ENCODE measurements around the gene CLCN5. TPM values are rescaled to one million over a fixed set of nuclear protein-coding genes. Genes with fewer than 3 reads are reported as not detected.
"Not testable (repeated sequence)": the region's sequence is repeated elsewhere in the genome, so short reads cannot be mapped to it uniquely, and the experiment has no call there.

Gene CLCN5
- total RNA-seq, 2 donors from 2014 or later, result 2.2 to 2.8 TPM

- Mint-ChIP-seq H3K4me1 (no peaks in the 10 kb centered on the region), H3K36me3 (ENCODE audit: low read depth) (peaks cover 2% of the 10 kb centered on the region), H3K27me3 (peaks cover 4% of the 10 kb centered on the region), H3K4me3 (no peak overlapping the region), H3K27ac (no peak overlapping the region)
- H3K9me3 ChIP-seq (ENCODE audit: control insufficient read depth, low read length, poor library complexity, severe bottlenecking), result no peaks in the 10 kb centered on the region
- ATAC-seq (no peak), DNase-seq (no peak)
Measured at GRCh38 chrX:49993661-49994060, 71.3 kb downstream of the CLCN5 start.

GRCh38 chrX:49995107-49995731, 72.8 kb downstream of the CLCN5 start:
- Mint-ChIP-seq H3K27ac (no peak overlapping the region), H3K4me1 (no peaks in the 10 kb centered on the region), H3K27me3 (peaks cover 4% of the 10 kb centered on the region), H3K4me3 (no peak overlapping the region), H3K36me3 (ENCODE audit: low read depth) (peaks cover 2% of the 10 kb centered on the region)
- no peak for DNase-seq
- no peak for ATAC-seq
- no peaks in the 10 kb centered on the region for H3K9me3 ChIP-seq (ENCODE audit: control insufficient read depth, low read length, poor library complexity, severe bottlenecking)

- Mint-ChIP-seq H3K36me3 (ENCODE audit: low read depth) (peaks cover 2% of the 10 kb centered on the region), H3K27ac (no peak overlapping the region), H3K4me3 (no peak overlapping the region), H3K4me1 (no peaks in the 10 kb centered on the region), H3K27me3 (peaks cover 4% of the 10 kb centered on the region)
- H3K9me3 ChIP-seq (ENCODE audit: control insufficient read depth, low read length, poor library complexity, severe bottlenecking), result no peaks in the 10 kb centered on the region
- DNase-seq, result no peak
- ATAC-seq, result no peak
Measured at GRCh38 chrX:49995795-49996455, 73.5 kb downstream of the CLCN5 start.

- Mint-ChIP-seq H3K4me1 (no peaks in the 10 kb centered on the region), H3K4me3 (no peak overlapping the region), H3K36me3 (ENCODE audit: low read depth) (peaks cover 2% of the 10 kb centered on the region), H3K27ac (no peak overlapping the region), H3K27me3 (peaks cover 4% of the 10 kb centered on the region)
- no peaks in the 10 kb centered on the region for H3K9me3 ChIP-seq (ENCODE audit: control insufficient read depth, low read length, poor library complexity, severe bottlenecking)
- no peak for ATAC-seq
- DNase-seq, result no peak
Measured at GRCh38 chrX:49996474-49996873, 74.1 kb downstream of the CLCN5 start.

GRCh38 chrX:49999087-49999486, 76.7 kb downstream of the CLCN5 start:
- Mint-ChIP-seq H3K4me1 (no peaks in the 10 kb centered on the region), H3K4me3 (no peak overlapping the region), H3K36me3 (ENCODE audit: low read depth) (peaks cover 2% of the 10 kb centered on the region), H3K27me3 (no peaks in the 10 kb centered on the region), H3K27ac (no peak overlapping the region)
- ATAC-seq (no peak), DNase-seq (no peak)
- no peaks in the 10 kb centered on the region for H3K9me3 ChIP-seq (ENCODE audit: control insufficient read depth, low read length, poor library complexity, severe bottlenecking)

GRCh38 chrX:50000937-50001542, 78.6 kb downstream of the CLCN5 start:
- no peak for DNase-seq
- no peaks in the 10 kb centered on the region for H3K27me3 Mint-ChIP-seq
- ATAC-seq, result no peak
- H3K4me1 Mint-ChIP-seq, result no peaks in the 10 kb centered on the region
- H3K27ac Mint-ChIP-seq, result no peak overlapping the region
- no peak overlapping the region for H3K4me3 Mint-ChIP-seq
- H3K9me3 ChIP-seq (ENCODE audit: control insufficient read depth, low read length, poor library complexity, severe bottlenecking), result no peaks in the 10 kb centered on the region
- no peaks in the 10 kb centered on the region for H3K36me3 Mint-ChIP-seq (ENCODE audit: low read depth)

GRCh38 chrX:50002067-50002714, 79.8 kb downstream of the CLCN5 start:
- Mint-ChIP-seq H3K4me3 (no peak overlapping the region), H3K27me3 (no peaks in the 10 kb centered on the region), H3K27ac (no peak overlapping the region), H3K4me1 (no peaks in the 10 kb centered on the region), H3K36me3 (ENCODE audit: low read depth) (no peaks in the 10 kb centered on the region)
- no peak for ATAC-seq
- DNase-seq, result no peak
- H3K9me3 ChIP-seq (ENCODE audit: control insufficient read depth, low read length, poor library complexity, severe bottlenecking), result no peaks in the 10 kb centered on the region

GRCh38 chrX:50003467-50003866, 81.1 kb downstream of the CLCN5 start:
- Mint-ChIP-seq H3K27me3 (no peaks in the 10 kb centered on the region), H3K27ac (no peak overlapping the region), H3K4me3 (no peak overlapping the region), H3K4me1 (no peaks in the 10 kb centered on the region), H3K36me3 (ENCODE audit: low read depth) (no peaks in the 10 kb centered on the region)
- no peak for ATAC-seq
- DNase-seq, result no peak
- no peaks in the 10 kb centered on the region for H3K9me3 ChIP-seq (ENCODE audit: control insufficient read depth, low read length, poor library complexity, severe bottlenecking)

- DNase-seq, result no peak
- H3K9me3 ChIP-seq (ENCODE audit: control insufficient read depth, low read length, poor library complexity, severe bottlenecking), result no peaks in the 10 kb centered on the region
- Mint-ChIP-seq H3K27ac (no peak overlapping the region), H3K36me3 (ENCODE audit: low read depth) (no peaks in the 10 kb centered on the region), H3K4me1 (no peaks in the 10 kb centered on the region), H3K27me3 (no peaks in the 10 kb centered on the region), H3K4me3 (no peak overlapping the region)
- ATAC-seq, result no peak
Measured at GRCh38 chrX:50003927-50004326, 81.5 kb downstream of the CLCN5 start.

- H3K9me3 ChIP-seq (ENCODE audit: control insufficient read depth, low read length, poor library complexity, severe bottlenecking); H3K36me3 Mint-ChIP-seq (ENCODE audit: low read depth); H3K4me3 Mint-ChIP-seq; H3K27ac Mint-ChIP-seq; H3K27me3 Mint-ChIP-seq; DNase-seq; H3K4me1 Mint-ChIP-seq; ATAC-seq: not testable (repeated sequence)
Measured at GRCh38 chrX:50025591-50025990, 103.2 kb downstream of the CLCN5 start.

GRCh38 chrX:50035126-50035525, 112.7 kb downstream of the CLCN5 start:
- Mint-ChIP-seq H3K27me3 (no peaks in the 10 kb centered on the region), H3K4me3 (no peak overlapping the region), H3K4me1 (no peaks in the 10 kb centered on the region), H3K36me3 (ENCODE audit: low read depth) (no peaks in the 10 kb centered on the region), H3K27ac (no peak overlapping the region)
- no peak for ATAC-seq
- no peak for DNase-seq
- H3K9me3 ChIP-seq (ENCODE audit: control insufficient read depth, low read length, poor library complexity, severe bottlenecking), result no peaks in the 10 kb centered on the region

GRCh38 chrX:50036426-50036825, 114.0 kb downstream of the CLCN5 start:
- H3K27me3 Mint-ChIP-seq, result no peaks in the 10 kb centered on the region
- no peak overlapping the region for H3K4me3 Mint-ChIP-seq
- DNase-seq, result no peak
- ATAC-seq, result no peak
- H3K27ac Mint-ChIP-seq, result no peak overlapping the region
- no peaks in the 10 kb centered on the region for H3K9me3 ChIP-seq (ENCODE audit: control insufficient read depth, low read length, poor library complexity, severe bottlenecking)
- H3K36me3 Mint-ChIP-seq (ENCODE audit: low read depth), result no peaks in the 10 kb centered on the region
- no peaks in the 10 kb centered on the region for H3K4me1 Mint-ChIP-seq

GRCh38 chrX:50045823-50046222, 123.4 kb downstream of the CLCN5 start:
- H3K27ac Mint-ChIP-seq, result no peak overlapping the region
- no peak for ATAC-seq

More at GRCh38 chrX:50045823-50046222, 123.4 kb downstream of the CLCN5 start:
- no peak for DNase-seq
- no peaks in the 10 kb centered on the region for H3K9me3 ChIP-seq (ENCODE audit: control insufficient read depth, low read length, poor library complexity, severe bottlenecking)
- H3K36me3 Mint-ChIP-seq (ENCODE audit: low read depth), result no peaks in the 10 kb centered on the region
- H3K27me3 Mint-ChIP-seq, result no peaks in the 10 kb centered on the region
- no peak overlapping the region for H3K4me3 Mint-ChIP-seq
- no peaks in the 10 kb centered on the region for H3K4me1 Mint-ChIP-seq
